ENCODE data around the gene XRN2. TPM values are rescaled to one million over a fixed set of nuclear protein-coding genes. Genes with fewer than 3 reads are reported as not detected.

Gene XRN2
- total RNA-seq, 4 donors from 2014 or later: 55.5 to 80.8 (median 68.4) TPM

GRCh38 chr20:21387528-21387927 lies 84.4 kb downstream of the XRN2 start:
- peaks cover 0 to 85% of the 10 kb centered on the region in 2 donors for H3K36me3 ChIP-seq
- peaks cover 0 to 7% (median 0%) of the 10 kb centered on the region in 3 donors for H3K4me1 ChIP-seq
- no peak for ATAC-seq
- no peak overlapping the region for H3K4me3 ChIP-seq
- no peak for TF ChIP-seq EP300 (IDR thresholded peaks at IDR 0.05)
- TF ChIP-seq POLR2AphosphoS5 (IDR thresholded peaks at IDR 0.05): no peak
- TF ChIP-seq POLR2A (IDR thresholded peaks at IDR 0.05): no peak
- TF ChIP-seq CTCF (IDR thresholded peaks at IDR 0.05): no peak
- H3K9me3 ChIP-seq: no peaks in the 10 kb centered on the region
- H3K27ac ChIP-seq: no peak overlapping the region
- H3K27me3 ChIP-seq: peaks cover 18% of the 10 kb centered on the region

GRCh38 chr20:21388566-21388965 lies 85.4 kb downstream of the XRN2 start:
- H3K27me3 ChIP-seq: peaks cover 29% of the 10 kb centered on the region
- H3K36me3 ChIP-seq: peaks cover 0 to 75% of the 10 kb centered on the region in 2 donors

GRCh38 chr20:21389368-21389767 lies 86.2 kb downstream of the XRN2 start:
- 0% methylated on average over 1 of the region's 1 CpG for WGBS, 2 donors (ENCODE audit: low coverage in 1 of 2)
- ATAC-seq: no peak
- no peak overlapping the region for H3K4me3 ChIP-seq
- H3K36me3 ChIP-seq: peaks cover 0 to 67% of the 10 kb centered on the region in 2 donors
- peaks cover 37% of the 10 kb centered on the region for H3K27me3 ChIP-seq
- no peak overlapping the region for H3K27ac ChIP-seq
- peaks cover 0 to 7% (median 0%) of the 10 kb centered on the region in 3 donors for H3K4me1 ChIP-seq
- TF ChIP-seq EP300 (IDR thresholded peaks at IDR 0.05) (no peak), CTCF (IDR thresholded peaks at IDR 0.05) (no peak), POLR2AphosphoS5 (IDR thresholded peaks at IDR 0.05) (no peak), POLR2A (IDR thresholded peaks at IDR 0.05) (no peak)
- no peaks in the 10 kb centered on the region for H3K9me3 ChIP-seq

More at GRCh38 chr20:21388566-21388965, 85.4 kb downstream of the XRN2 start:
- no peaks in the 10 kb centered on the region for H3K9me3 ChIP-seq
- H3K4me3 ChIP-seq: no peak overlapping the region
- TF ChIP-seq POLR2A (IDR thresholded peaks at IDR 0.05): no peak
- TF ChIP-seq CTCF (IDR thresholded peaks at IDR 0.05): no peak
- TF ChIP-seq EP300 (IDR thresholded peaks at IDR 0.05): no peak
- TF ChIP-seq POLR2AphosphoS5 (IDR thresholded peaks at IDR 0.05): no peak
- no peak overlapping the region for H3K27ac ChIP-seq
- 93 to 100% methylated on average over 1 of the region's 1 CpG for WGBS, 2 donors (ENCODE audit: low coverage in 1 of 2)
- H3K4me1 ChIP-seq: peaks cover 0 to 7% (median 0%) of the 10 kb centered on the region in 3 donors
- ATAC-seq: no peak

GRCh38 chr20:21390768-21391167 lies 87.6 kb downstream of the XRN2 start:
- Histone ChIP-seq H3K27me3 (peaks cover 51% of the 10 kb centered on the region), H3K4me1 (peaks cover 0 to 12% (median 0%) of the 10 kb centered on the region in 3 donors), H3K36me3 (peaks cover 0 to 53% of the 10 kb centered on the region in 2 donors), H3K4me3 (no peak overlapping the region), H3K27ac (no peak overlapping the region), H3K9me3 (no peaks in the 10 kb centered on the region)
- TF ChIP-seq CTCF (IDR thresholded peaks at IDR 0.05): no peak
- TF ChIP-seq POLR2AphosphoS5 (IDR thresholded peaks at IDR 0.05): no peak
- TF ChIP-seq POLR2A (IDR thresholded peaks at IDR 0.05): no peak
- TF ChIP-seq EP300 (IDR thresholded peaks at IDR 0.05): no peak
- no peak for ATAC-seq
- 91 to 94% methylated on average over 7 of the region's 7 CpGs for WGBS, 2 donors (ENCODE audit: low coverage in 1 of 2)

- 45 to 75% methylated on average over 4 to 8 of the region's 61 CpGs for WGBS, 2 donors (ENCODE audit: low coverage in 1 of 2)
- peaks cover 57% of the 10 kb centered on the region for H3K27me3 ChIP-seq
- H3K36me3 ChIP-seq: peaks cover 0 to 47% of the 10 kb centered on the region in 2 donors
- no peak overlapping the region for H3K4me3 ChIP-seq
- peaks cover 0 to 18% (median 4%) of the 10 kb centered on the region in 3 donors for H3K4me1 ChIP-seq
- H3K9me3 ChIP-seq: no peaks in the 10 kb centered on the region
- no peak for ATAC-seq
- no peak overlapping the region for H3K27ac ChIP-seq
- TF ChIP-seq POLR2AphosphoS5 (IDR thresholded peaks at IDR 0.05) (no peak), POLR2A (IDR thresholded peaks at IDR 0.05) (no peak), EP300 (IDR thresholded peaks at IDR 0.05) (no peak), CTCF (IDR thresholded peaks at IDR 0.05) (no peak)
These were observed 88.2 kb downstream of the XRN2 start for GRCh38 chr20:21391185-21391971.

Measured in gastroesophageal sphincter (tissue), 4 donors.